Right lung (tissue), 5 donors: ENCODE measurements around the gene CCDC192. TPM values are rescaled to one million over a fixed set of nuclear protein-coding genes. Genes with fewer than 3 reads are reported as not detected.

Source experiments
- DNase-seq, 2 donors: peaks; one replicate each; pipeline ENCODE4 v3.0.0-alpha.2; 2013
- polyA plus RNA-seq, 5 donors: library from polyadenylated mRNA; unstranded; fragments of 120-200 nt; gene quantifications; one replicate each; pipeline versions ENCODE4 v1.2.1 to v1.2.3, GENCODE V29; 2013; ENCODE audit warnings: inconsistent platforms in 1 of 5, low replicate concordance in 1 of 5; ENCODE audit not compliant: insufficient read length in 5 of 5, insufficient read depth in 1 of 5

CCDC192 gene
- polyA plus RNA-seq, 5 donors: 0.58 to 1.3 (median 0.90) TPM

DNA sequence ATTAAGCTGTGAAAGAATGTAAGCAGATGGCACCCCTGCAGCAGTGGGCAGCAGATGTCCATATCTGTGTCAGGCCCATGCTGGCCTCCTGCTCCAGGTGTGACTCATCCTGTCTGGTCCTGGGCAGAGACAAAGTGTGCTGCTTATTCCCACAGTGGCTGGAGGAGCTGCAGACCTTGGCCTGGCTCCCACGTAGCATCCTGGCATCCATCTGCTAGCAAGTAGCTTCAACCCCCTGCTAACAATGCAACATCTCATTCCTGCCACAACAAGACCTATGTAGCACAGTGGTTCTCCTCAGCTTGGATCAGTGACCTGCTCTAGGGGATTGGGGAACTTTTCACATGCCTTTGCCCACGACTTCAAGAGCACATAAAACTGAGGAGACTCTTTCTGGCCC is 254.0 kb downstream of the CCDC192 start:
- no peak for DNase-seq

DNA sequence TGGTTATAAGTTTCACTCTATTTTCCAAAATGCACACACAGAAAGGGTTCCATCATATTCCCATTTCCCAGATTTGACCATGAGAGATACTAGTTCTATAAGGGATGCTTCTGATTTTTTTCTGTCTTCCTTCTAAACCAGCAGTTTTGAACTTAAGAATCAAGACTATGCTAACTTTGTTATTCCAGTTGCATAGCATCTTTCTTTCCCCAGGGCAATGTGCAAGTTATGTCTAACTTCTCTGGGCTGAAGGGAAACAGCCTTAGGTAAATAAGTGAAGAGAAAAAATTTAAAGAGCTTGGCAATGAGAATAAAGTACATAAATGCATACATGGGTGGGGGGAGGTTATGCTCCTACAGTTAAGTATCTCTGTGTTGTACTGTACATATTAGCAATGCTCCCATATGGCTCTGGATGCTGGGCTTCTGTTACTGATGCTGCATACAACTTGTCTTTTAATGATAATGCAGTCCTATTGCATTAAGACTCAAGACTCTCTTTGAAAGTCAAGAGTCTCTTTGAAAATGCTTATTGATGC is 254.6 kb downstream of the CCDC192 start:
- no peak for DNase-seq

DNA sequence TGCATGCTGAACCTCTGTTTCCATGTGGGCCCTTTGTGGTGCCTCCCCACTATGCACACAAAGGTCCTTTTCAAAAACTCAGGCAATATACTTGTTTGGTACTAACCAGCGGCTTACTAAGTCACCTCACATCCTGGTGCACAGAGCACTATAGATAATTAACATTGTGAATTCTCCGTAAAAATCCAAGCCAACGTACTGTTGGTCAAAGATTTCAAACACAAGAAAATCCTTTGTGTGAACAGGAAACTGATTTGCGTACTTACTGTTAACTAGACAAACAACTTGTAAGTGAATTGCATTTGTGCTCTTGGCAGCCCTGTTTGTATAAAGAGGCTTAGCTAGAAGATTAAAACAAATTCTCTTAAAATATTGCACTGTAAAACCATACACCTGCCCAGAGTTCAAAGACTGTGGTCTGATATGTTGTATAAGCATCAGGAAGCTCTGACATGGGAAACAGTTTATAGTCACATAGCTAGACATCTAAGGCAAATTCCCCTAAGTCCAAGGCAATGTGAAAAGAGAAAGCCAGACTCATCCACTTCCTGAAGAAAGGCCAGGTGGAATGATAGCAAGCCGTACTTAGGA is 255.3 kb downstream of the CCDC192 start:
- DNase-seq: no peak

DNA sequence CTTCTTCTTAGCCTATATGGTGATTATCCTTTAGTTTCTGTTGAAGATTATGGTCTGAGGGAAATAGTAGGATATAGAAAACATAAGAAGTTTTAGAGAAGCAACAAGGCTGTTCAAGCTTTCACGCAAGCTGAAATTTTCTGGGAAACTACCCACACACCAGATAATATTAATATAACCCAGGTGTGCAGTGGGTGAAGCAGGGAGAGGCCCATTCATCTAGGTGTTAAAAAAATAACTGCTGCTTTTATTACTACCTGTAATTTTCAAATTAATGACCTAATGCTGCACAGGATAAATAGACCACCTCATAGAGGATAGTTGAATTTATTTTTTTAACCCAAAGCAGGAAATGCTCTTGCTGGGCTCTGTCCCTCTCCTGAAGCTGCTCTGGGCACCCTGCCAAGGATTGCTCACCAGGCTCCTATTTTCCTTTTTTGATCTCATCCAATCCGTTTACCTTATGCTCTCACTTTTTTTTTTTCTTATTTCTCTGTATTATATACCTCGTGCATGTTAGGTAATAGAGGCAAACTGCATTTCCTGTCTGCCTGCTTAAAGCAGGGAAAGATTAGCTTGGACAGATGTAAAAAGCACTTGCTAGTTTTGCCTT is 256.1 kb downstream of the CCDC192 start:
- no peak for DNase-seq

DNA sequence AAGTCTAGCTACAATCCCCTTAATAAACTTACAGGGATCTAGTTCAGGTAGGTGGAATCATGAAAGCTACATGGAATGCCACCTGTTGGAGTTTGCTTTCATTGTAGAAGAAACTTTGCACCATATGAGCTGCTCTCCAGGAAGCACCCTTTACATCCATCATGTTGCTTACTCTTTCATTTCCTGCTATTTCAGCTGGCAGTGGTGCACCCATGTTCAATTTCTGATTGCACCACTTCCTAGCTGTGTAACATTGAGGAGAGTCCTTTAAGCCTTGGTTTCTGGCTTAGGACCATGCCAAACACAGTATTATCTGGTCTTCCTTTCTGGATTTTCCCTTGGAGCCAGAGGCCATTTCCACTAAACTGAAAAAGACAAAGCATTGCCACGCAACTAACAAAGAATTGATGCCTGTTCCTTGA is 257.1 kb downstream of the CCDC192 start:
- DNase-seq: no peak

DNA sequence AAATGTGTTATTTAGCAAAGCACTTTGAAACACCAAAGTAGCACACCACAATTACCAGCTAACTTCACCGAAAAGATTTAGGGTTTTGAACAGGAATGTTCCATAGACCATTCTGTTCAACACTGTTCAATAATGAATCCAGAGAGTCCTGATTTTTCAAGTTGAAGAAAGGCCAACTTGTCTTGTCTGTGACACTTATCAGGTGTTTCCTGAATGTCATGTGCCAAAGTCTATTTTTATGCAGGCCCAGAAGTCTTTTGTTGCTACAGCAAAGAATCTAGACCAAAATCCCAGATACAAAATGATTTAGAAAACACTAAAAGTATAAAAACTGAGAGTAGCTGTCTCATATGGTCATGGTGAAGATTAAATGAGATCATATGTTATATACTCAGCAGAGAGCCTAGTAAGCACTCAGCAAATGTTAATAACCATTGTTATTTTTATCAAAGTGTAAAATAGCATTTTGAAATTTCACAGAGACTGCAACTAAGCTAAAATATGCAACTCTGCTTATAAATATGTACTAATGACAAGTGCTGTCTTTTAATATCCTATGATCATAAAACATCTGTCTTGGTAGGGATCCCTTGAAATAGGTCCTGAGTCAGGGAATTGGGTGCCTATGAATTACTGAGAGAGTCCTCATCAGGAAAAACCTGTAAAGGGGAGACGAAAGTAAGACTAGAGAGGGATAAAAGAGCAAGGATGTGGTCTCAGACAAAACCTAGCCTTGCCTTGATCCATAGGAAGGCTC is 258.0 kb downstream of the CCDC192 start:
- no peak for DNase-seq

DNA sequence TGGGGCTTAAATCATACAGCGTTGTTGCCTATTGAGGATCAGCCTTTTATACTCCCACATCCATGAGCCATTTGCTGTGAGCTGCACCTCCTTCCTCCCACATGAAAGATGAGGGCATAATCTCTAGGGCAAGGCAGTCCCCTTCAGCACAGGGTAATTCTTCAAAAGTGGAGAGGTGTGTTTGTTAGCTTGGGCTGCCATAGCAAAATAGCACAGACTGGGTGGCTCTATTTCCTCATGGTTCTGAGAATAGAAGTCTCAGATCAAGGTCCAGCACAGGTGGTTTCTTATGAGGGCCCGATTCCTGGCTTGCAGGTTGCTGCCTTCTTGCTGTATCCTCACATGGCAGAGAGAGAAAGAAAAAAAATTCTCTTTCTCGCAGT is 258.6 kb downstream of the CCDC192 start:
- DNase-seq: no peak

DNA sequence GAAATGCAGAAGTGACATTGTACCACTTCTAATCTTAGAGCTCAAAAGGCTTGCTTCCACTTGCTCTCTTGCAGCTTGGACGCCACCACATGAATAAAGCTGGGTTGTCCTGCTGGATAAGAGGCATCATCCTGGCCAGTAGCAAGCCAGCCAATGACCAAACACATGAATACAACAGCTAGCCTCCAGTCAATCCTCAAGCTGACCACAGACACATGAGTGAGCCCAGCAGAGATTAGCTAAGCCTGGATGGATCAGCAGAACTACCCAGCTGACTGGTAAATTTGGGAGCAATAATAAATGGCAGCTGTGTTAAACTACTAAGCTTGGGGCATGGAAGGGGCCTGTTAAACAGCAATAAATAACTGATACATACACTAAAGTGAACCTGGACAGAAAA is 259.3 kb downstream of the CCDC192 start:
- DNase-seq: no peak

DNA sequence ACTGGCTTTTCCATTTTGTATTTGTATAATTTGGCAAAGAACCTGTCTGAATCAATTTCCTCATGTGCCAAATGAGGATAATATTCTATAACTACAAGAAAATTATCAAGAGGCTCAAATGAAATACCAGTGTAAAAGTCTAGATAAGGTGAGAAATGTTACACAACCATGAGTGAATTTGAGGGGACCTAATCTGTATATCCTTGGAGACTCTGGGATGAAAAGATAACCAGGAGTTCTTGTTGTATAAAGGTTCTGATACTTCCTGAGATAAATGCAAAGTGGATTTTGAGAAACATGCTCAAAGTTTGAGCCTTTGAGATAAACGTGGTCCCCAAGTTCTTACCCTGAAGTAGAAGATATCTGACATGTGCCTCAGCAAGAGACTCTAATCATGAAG is 260.0 kb downstream of the CCDC192 start:
- no peak for DNase-seq

DNA sequence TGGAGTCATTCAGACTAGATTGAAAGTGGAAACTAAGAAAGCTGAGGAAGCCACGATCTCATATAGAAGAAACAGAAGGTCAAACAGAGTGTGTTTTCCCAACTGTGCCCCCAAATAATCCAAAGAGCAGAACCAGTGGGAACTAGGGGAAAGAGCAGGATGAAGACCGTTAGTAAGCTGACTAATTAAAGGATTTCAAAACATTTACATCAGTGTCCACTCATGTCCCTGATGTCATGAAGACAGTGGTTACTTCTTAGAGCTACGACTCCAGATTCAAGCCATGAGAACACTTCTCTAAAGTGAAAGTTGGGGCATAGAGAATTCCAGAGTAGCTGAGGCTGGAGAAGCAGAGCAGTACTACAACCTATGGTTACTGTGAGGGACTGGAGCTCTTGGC is 260.7 kb downstream of the CCDC192 start:
- DNase-seq: no peak

DNA sequence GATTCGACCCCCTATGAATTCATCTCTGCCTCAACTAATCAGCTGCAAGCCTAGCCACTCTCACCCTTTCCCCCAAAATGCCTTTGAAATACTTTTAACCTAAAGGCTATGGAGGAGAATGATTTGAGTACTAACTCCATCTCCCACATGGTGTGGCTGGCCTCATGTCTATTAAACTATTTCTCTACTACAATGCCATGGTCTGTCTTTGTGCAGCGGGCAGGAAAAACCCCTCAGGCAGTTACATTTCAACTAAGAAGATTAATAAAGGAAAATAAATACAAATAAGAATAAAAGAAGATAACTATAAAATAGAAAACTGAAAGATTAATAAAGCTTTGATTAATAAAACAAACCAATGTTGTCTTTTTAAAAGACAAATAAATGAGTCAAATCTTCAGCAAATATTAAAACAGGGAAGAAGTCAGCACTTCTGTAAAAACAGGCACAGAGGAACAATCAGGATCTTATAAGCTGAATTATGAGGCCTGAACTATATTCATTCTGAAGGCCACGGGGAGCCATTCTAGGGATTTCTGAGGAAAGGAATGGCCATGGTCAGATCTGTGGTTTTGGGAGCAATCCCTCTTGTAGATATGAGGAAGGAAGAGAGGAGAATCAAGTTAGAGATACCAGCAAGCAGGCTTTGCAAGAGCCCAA is 264.3 kb downstream of the CCDC192 start:
- DNase-seq: no peak

DNA sequence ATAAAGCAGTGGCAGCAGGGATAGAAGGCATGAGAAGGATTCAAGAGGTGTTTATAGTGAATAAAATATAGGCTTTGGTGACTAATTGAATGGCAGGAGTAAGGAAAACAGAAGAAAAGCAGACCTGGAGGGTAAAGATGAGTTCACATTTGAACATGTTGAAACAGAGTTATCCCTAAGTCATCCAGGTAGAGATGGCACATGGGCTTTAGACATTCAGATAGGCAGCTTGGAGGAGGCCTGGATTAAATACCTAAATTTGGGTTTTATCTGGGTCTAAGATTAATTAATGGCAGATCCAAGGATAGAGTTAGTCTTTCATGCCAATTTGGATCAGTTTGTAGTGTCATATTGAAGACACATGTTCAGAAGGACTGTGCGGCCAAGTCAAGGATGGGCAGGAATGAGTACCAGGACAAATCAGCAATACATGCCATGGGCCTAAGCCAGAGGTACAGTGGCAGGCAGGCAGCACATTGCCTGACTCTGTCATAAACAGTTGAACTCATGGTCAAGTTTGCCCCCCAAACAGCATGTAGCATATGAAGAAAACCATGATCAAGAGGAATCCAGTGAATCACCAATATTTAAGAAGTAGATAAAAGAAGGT is 264.9 kb downstream of the CCDC192 start:
- DNase-seq: no peak

DNA sequence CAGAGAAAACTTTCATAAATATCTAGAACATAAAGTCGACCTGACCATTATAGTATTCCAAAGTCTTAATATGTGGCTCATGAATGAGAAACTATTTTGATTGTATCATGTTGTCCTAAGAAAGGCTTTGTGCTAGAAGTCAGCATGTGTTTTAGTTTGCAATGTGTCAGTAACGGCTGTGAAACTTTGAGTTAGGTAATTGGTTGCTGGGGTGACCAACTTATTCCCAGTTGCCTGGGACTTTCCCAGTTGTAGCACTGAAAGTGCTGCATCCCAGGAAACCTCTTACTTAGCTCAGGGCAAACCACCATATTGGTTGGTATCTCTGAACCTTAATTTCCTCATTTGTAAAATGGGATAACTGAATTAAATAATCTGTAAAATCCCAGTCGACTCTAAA is 265.8 kb downstream of the CCDC192 start:
- no peak for DNase-seq

DNA sequence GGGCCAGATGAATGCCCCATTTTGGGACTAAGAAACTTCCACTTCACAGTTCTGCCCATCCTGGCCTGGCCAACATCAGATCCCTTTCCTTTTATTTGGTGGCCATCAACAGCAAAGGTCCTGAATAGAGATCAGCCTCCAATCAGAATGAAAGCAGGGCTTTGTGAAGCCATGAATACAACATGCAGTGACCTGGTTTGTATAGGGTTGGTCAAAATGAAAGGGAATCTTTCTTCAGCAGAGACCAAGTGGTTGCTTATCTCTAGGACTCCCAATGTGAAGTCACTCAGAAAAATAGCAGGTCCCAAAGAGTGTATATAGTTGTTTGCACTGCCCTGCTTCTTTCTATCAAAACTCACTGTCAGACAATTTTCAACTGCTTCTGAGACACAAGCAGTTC is 266.5 kb downstream of the CCDC192 start:
- no peak for DNase-seq

DNA sequence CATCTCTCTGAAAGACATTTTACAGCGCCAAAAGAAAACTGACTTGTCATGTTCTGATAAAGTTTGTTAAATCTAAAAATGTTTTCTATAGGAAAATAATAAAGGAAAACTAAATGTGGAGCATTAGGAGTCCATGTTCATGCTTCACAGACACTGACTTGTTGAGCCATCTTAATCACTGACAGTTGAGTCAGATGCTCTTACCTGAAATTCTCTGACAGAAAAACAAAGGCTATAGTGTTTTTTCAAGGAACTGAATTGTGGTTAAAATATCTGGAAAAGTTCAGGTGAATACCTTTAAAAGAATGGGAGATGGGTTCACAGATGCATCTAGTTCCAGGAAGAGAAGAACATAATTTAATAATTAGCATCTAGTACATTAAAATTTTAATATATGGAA is 266.9 kb downstream of the CCDC192 start:
- no peak for DNase-seq

DNA sequence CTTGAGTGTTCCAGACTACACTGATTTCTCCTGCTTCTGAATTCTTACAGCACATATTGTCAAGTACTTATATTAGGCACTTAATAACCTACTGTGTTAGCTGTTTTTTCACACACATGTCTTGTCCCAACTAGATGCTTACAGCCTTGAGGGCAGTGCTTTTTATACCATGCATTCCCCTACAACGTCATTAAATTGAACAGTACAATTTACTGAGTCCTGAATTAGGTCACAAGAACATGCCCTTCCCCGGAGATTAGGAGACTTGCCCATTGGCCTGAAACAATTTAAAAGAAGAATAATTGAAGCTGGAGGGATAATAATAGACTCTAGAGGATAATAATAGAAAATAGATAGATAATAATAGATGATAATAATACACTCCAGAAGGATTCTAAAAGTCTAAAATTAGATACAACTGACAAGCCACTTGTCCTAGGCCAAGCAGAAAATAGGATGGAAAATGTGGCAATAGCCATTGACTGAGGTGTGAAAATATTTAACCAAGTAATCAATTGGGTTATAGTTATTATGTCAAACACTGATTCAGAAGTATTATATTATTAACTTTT is 267.7 kb downstream of the CCDC192 start:
- DNase-seq: no peak

DNA sequence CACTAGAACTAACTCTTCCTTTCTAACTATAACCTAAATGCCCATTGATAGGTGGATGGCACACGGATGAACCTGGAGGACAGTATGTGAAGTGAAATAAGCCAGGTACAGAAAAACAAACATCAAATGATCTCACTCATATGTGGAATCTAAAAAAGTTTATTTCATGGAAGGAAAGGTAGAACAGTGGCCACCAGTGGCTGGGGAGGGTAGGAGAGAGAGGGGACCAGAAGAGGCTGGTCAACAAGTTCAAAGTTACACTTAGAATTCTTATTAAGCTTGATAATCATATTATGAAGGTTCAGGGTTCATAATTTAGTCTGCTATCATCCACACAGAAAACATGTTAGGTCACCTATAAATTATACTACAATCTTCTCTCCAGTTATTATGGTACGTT is 272.8 kb downstream of the CCDC192 start:
- no peak for DNase-seq

DNA sequence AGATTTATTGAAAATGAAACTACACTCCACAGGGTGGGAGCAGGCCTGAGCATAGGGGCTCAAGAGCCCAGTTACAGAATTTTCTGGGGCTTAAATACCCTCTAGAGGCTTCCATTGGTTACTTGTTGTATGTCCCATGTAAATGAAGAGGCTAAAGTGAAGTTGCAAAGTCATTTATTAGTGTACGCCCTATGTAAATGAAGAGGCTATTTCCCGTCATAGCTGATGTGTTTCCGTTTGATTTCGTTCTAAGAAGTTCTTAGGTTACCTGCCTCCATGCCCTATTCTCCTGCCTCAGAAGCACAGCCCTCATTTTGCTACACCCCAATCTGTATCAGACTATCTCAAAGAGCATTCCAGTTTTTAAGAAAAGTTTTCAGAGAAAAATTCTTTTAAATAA is 273.3 kb downstream of the CCDC192 start:
- no peak for DNase-seq

DNA sequence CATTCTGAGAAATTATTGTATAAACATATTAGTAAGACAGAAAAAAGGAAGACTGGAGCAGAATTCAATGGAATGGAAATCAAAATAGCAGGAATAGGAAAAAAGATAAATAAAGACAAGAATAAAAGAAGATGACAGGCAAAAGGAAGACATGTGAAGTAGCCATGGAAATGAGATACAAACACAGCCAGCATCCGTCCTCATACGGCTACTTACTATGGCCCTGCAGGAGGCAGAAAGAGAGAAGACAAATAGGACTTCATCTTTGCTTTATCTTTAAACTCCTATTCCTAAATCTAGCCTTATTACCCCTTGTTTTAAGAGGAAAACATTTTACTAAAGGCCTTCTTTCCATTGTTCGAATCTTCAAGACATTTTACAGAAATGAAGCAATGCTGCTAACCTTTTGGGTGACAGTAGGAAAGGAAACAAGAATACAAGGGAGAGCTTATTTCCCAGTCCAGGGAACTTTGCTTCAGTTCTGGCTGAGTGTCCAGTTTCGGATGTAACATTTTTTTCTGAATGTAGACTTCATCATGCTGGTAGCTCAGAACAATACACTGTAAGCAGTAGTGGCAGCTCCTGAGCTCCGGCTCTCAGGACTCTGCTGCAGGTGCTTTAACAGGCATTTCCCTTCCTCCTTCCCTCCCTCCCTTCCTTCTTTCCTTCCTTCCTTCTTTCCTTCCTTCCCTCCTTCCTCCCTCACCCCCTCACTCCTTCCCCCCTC is 274.0 kb downstream of the CCDC192 start:
- DNase-seq: no peak

DNA sequence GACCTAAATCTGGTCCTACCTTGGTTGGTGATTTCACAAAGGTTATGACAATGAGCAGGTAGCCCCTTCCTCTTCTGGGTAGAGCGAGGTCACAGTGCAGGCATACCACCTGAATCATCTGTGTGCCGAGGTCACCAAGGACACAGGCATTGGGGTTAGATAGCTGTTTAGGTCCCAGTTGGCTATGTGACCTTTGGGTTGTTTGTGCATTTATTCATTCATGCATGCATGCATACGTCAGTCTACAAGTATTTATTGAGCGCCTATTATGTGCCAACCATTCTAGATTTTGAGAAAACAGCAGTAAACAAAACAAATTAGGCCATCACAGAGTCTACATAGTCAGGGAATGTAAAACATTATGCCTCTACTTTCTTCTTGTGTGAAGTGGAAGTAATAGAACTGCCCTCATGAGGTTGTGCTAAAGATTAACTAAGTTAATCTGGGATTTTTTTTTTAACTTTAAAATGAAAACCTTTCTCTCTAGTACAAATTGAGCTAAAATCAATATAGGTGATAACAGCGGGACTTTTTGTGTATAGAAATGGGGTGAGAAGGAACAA is 275.6 kb downstream of the CCDC192 start:
- no peak for DNase-seq

DNA sequence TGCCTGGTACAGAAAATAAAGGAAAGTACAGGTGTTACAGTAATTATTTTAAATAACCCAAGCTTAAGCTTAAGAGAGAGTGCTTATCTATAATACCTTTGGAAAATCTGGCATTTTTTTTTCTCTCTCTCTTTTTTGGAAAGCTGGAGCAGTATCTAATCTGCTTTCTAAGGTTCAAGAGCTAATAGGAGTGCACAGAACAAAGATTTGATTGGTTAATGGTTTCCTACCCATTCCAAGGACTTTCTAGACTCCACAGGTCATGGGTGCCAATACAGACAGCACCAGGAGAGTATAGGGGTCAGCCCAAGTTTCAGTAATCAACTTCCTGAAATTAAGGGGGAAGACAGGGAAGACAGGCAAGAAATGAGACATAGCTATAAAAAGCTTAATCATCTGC is 276.3 kb downstream of the CCDC192 start:
- DNase-seq: no peak
